Ovary (tissue), 9 donors: ENCODE measurements around the gene MYDGF. TPM values are rescaled to one million over a fixed set of nuclear protein-coding genes. Genes with fewer than 3 reads are reported as not detected.

Source experiments
- DNase-seq, 5 donors: peaks; one replicate each; pipeline ENCODE4 v3.0.0-alpha.2; 2019 to 2020
- H3K27ac ChIP-seq, 2 donors: fragments of 200-600 bp; one replicate each; pipeline versions ENCODE4 v1.5.1 to v1.8.0; 2019 to 2022
- H3K27me3 ChIP-seq: fragments of 200-600 bp; one replicate; pipeline ENCODE4 v1.8.0; 2022
- H3K36me3 ChIP-seq: fragments of 200-600 bp; sonication (generic); one replicate; pipeline ENCODE4 v1.5.1; 2019
- H3K4me1 ChIP-seq: one replicate; pipeline ENCODE4 v1.8.1; 2013; ENCODE audit warnings: mild to moderate bottlenecking, moderate library complexity; ENCODE audit not compliant: insufficient read depth
- H3K4me3 ChIP-seq: fragments of 200-600 bp; sonication (generic); one replicate; pipeline ENCODE4 v1.5.1; 2017
- H3K9me3 ChIP-seq, 2 donors: fragments of 200-600 bp in 1 of 2; sonication (generic) in 1 of 2; one replicate each; pipeline versions ENCODE4 v1.5.1 to v1.8.1; 2013 to 2019; ENCODE audit warnings: mild to moderate bottlenecking in 1 of 2, moderate library complexity in 1 of 2
- EP300 ChIP-seq: sonication (generic); formaldehyde crosslinking; IDR thresholded peaks from one replicate; pipeline ENCODE4 v1.6.1; 2017; ENCODE audit warnings: antibody characterized with exemption
- POLR2A ChIP-seq: fragments of 450-650 bp; IDR thresholded peaks from one replicate; pipeline ENCODE4 v1.6.1; 2017; ENCODE audit warnings: antibody characterized with exemption, mild to moderate bottlenecking, moderate library complexity
- WGBS, 3 donors: extraction: QIAGEN DNeasy Blood & Tissue Kit in 1 of 3; methylation state at CpG; one replicate each; pipeline versions ENCODE4 v1.1.5 to v1.1.7; 2013 to 2017; 5-methylcytosine and 5-hydroxymethylcytosine counted together
- intact Hi-C, 4 donors: fragments of 100-400 bp; cut with DNase I; formaldehyde crosslinking; loops; one replicate each; pipeline versions ENCODE4 v1.11.0 to v1.15.1; 2022 to 2023
- polyA plus RNA-seq, 2 donors: library from polyadenylated mRNA; stranded (reverse); fragments of 200-250 nt in 1 of 2; fragments of 350-450 nt in 1 of 2; fragmentation: Illumina TruSeq in 1 of 2; extraction: RNeasy Lipid Tissue Mini Kit (QIAGEN cat#74804) in 1 of 2; gene quantifications; one replicate each; pipeline ENCODE4 v1.2.3, GENCODE V29; 2013 to 2014
- total RNA-seq, 7 donors: library from RNA; depleted of rRNA in 2 of 7; stranded (reverse); fragments of >200 nt in 2 of 7; fragmentation: NEBNext Ultra II Directional in 3 of 7; extraction: Animal tissue kit (Norgen Biotek cat#: 25700) in 3 of 7; gene quantifications; one replicate each; pipeline versions ENCODE4 v1.1.0 to v1.2.4, GENCODE V29; 2016 to 2023
- TF ChIP-seq, protein P1 (sequence below), 3 donors: fragments of 450-650 bp in 2 of 3; fragments of 200-600 bp in 1 of 3; IDR thresholded peaks; one replicate each; pipeline versions ENCODE4 v1.5.1 to v1.8.0; 2016 to 2022; ENCODE audit warnings: antibody characterized with exemption in 3 of 3, mild to moderate bottlenecking in 1 of 3
- donor health status: DM: no; HTN: no; CAD: no; lungs with moderate emphysema.
- donor health status: DM: no; HTN: no; CAD: no.
- donor health status: Bipolar disorder and iron deficiency.
- donor health status: DM: yes; HTN: yes; CAD: no.
- donor health status: DM: no; HTN: no; CAD: no.
- donor health status: DM: yes; HTN: yes; CAD: no.

Gene MYDGF
- total and polyA plus RNA-seq, 9 donors: 28.6 to 85.4 (median 59.4) TPM

DNA sequence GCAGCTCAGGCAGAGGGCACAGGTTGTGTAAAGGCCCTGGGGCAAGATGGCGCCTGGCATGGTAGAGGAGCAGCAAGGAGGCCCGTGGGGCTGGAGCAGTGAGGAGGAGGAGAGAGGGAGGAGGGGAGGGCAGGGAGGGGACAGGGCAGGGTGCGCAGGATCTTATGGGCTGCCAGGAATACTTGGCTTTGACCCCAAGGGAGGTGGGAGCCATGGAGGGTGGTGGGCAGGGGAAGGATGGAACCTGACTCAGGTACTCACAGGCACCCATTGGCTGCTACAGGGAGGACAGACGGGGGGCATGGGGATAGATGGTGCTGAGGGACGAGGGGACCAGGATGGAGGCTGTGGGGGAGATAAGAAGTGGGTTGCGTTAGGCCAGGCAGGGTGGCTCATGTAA, 27.5 kb downstream of the MYDGF start:
- no peaks in the 10 kb centered on the region for H3K27me3 ChIP-seq
- no peaks in the 10 kb centered on the region for H3K4me1 ChIP-seq
- no peak for DNase-seq
- TF ChIP-seq POLR2A (no peak), EP300 (no peak)
- TF ChIP-seq, protein P1, sequence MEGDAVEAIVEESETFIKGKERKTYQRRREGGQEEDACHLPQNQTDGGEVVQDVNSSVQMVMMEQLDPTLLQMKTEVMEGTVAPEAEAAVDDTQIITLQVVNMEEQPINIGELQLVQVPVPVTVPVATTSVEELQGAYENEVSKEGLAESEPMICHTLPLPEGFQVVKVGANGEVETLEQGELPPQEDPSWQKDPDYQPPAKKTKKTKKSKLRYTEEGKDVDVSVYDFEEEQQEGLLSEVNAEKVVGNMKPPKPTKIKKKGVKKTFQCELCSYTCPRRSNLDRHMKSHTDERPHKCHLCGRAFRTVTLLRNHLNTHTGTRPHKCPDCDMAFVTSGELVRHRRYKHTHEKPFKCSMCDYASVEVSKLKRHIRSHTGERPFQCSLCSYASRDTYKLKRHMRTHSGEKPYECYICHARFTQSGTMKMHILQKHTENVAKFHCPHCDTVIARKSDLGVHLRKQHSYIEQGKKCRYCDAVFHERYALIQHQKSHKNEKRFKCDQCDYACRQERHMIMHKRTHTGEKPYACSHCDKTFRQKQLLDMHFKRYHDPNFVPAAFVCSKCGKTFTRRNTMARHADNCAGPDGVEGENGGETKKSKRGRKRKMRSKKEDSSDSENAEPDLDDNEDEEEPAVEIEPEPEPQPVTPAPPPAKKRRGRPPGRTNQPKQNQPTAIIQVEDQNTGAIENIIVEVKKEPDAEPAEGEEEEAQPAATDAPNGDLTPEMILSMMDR (IDR thresholded peaks at IDR 0.05): no peak
- H3K4me3 ChIP-seq: no peak overlapping the region
- no peak overlapping the region for H3K27ac ChIP-seq
- no peaks in the 10 kb centered on the region for H3K9me3 ChIP-seq
- intact Hi-C loops: no loop called here
- H3K36me3 ChIP-seq: no peaks in the 10 kb centered on the region
- WGBS, 3 donors: 89 to 94% (median 90%) methylated on average over 6 of the region's 6 CpGs

DNA sequence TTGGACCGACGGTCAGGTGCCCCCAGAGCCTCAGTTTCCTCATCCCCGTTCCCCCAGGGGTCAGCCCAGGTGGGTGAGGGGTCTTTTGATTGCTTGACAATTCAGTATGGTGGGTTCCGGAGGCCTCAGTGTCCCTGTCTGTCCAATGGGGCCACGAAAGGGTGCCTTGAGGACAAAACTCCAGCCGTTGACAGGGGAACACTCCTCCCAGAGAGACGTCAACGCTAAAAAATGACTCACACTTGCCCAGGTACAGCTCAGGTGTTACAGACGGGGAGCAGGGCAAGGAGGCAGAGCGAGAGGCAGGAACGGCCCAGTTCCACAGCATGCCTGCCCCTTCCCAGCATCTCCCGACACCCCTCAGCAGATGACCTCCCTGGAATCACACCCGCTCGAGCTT, 29.0 kb downstream of the MYDGF start:
- H3K36me3 ChIP-seq: no peaks in the 10 kb centered on the region
- no peak for DNase-seq
- H3K27me3 ChIP-seq: no peaks in the 10 kb centered on the region
- no peak overlapping the region for H3K27ac ChIP-seq
- H3K9me3 ChIP-seq: no peaks in the 10 kb centered on the region
- 76 to 91% (median 86%) methylated on average over 14 of the region's 14 CpGs for WGBS, 3 donors
- intact Hi-C loops: no loop called here
- peaks cover 3% of the 10 kb centered on the region for H3K4me1 ChIP-seq
- H3K4me3 ChIP-seq: no peak overlapping the region
- TF ChIP-seq POLR2A (no peak), EP300 (no peak)
- TF ChIP-seq, protein P1 (IDR thresholded peaks at IDR 0.05): no peak

DNA sequence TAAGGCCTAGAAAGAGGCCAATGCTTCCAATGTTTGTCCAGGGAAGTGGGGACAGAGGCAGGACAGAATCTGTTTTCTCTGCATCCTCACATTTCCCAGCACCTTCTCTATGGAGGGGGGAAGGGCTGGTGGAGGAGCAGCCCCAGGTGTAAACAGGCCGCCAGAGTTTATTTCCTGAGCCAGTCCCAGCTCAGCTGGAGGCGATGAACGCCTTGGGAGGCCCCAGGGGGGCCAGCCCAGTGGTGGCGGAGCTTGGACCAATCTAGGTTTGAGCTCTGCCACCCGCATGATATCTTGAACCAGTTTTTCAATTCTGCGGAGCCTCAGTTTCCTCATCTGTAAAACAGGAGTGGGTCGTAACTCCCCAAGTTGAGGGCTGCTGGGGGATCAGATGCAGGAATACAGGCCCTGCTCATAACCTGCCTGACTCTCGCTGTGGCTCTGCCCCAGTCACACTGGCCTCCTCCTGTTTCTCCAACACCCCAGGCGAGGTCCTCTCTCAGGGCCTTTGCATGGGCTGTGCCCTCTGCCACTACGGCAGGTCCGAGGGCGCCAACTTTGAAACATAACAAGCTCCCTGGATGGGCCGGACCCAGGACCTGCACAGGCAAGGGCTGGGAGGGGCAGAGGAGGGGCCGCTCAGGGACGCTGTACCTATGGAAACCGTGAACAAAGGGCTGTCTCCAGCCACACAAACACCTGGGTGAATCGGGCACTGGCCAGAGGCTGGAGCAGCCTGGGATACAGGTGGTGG, 29.7 kb downstream of the MYDGF start:
- DNase-seq: no peak
- peak overlapping the region; percentile 43 for H3K4me3 ChIP-seq
- no peaks in the 10 kb centered on the region for H3K9me3 ChIP-seq
- no peaks in the 10 kb centered on the region for H3K36me3 ChIP-seq
- peaks cover 3% of the 10 kb centered on the region for H3K4me1 ChIP-seq
- no peak for TF ChIP-seq EP300
- TF ChIP-seq, protein P1 (IDR thresholded peaks at IDR 0.05): no peak
- no peak for TF ChIP-seq POLR2A
- no peak overlapping the region for H3K27ac ChIP-seq
- WGBS, 3 donors: 81 to 85% (median 83%) methylated on average over 14 to 17 of the region's 17 CpGs
- H3K27me3 ChIP-seq: no peaks in the 10 kb centered on the region
- intact Hi-C loops: no loop called here

DNA sequence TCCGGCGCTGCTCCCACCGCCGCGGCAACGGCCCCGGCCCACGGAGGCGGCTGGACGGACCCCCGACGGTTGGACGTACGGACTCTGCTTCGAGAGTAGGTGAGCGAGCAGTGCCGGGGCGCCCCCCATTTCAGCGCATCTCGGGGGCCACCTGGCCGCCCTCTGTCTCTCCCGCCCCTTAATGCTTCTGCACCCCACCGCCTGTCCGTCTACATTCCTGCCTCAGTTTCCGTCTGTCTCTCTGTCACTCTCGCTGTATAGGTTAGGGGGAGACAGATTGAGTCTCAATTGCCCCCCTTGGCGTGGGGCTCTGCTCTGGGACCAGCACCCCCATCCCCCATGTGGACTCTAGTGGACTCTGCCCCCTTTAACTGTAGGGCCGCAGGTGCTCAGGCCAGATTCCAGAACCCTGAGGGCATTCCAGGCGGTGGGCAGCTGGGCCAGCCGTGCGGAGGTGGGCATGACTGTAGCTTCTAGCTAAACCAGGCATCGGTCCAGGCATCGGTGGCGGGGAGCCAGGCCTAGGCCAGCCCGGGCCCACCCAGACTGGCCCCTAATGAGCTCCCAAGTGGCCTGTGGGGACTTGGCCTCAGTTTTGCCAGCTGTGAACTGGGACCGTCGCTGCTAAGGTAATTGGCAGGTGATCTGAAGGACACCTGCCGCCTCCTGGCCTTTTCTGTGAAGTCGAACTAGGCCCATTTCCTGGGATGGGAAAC, 30.5 kb downstream of the MYDGF start:
- Histone ChIP-seq H3K4me1 (peaks cover 3% of the 10 kb centered on the region), H3K9me3 (no peaks in the 10 kb centered on the region), H3K27me3 (no peaks in the 10 kb centered on the region), H3K4me3 (peak overlapping the region; percentile 43), H3K27ac (peak overlapping the region in 1 of 2 donors; percentile 1), H3K36me3 (no peaks in the 10 kb centered on the region)
- DNase-seq: peak; percentile 54 to 76 (median 75)
- TF ChIP-seq EP300 (no peak), POLR2A (no peak)
- TF ChIP-seq, protein P1 (IDR thresholded peaks at IDR 0.05): no peak
- WGBS, 3 donors: 7 to 15% (median 8%) methylated on average over 26 to 39 of the region's 39 CpGs
- intact Hi-C loops: loop anchor here in 1 of 4 donors (5.0 kb wide), 1 partner anchor 82 kb away; the partner anchor contains the start of gene SEMA6B
